Measurements from ENCODE around the gene FBN3.

FBN3 gene

DNA sequence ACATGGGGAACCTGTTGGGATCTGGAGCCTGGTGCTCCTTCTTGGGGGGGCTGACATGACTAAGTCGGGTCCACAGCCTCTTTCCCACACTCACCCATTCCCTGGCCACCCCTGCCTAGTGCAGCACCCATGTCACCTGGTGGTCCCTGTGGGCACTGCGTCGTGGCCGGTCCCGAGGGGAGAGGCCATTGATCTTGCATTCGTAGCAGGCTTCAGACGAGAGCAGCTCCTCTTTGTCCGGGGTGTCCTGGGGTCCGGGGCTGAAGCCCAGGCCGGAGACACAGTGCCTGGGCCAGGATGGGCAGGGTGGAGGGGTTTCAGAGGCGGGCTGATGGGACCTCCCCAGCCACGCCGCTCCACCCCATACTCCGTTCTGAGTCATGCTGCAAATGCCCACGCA is 77.5 kb downstream of the FBN3 start:
- no peak for TF ChIP-seq CTCF (conservative IDR thresholded peaks at IDR 0.05; ENCODE audit: low read length)
- H3K4me3 ChIP-seq (ENCODE audit: low read length) = no peak overlapping the region
- DNase-seq (ENCODE audit: low read depth) = no peak

GRCh38 chr19:8069096-8069973 is 80.1 kb downstream of the FBN3 start:
- DNase-seq (ENCODE audit: low read depth) = no peak
- TF ChIP-seq CTCF (conservative IDR thresholded peaks at IDR 0.05; ENCODE audit: low read length) = peak; percentile 45
- H3K4me3 ChIP-seq (ENCODE audit: low read length) = no peak overlapping the region

DNA sequence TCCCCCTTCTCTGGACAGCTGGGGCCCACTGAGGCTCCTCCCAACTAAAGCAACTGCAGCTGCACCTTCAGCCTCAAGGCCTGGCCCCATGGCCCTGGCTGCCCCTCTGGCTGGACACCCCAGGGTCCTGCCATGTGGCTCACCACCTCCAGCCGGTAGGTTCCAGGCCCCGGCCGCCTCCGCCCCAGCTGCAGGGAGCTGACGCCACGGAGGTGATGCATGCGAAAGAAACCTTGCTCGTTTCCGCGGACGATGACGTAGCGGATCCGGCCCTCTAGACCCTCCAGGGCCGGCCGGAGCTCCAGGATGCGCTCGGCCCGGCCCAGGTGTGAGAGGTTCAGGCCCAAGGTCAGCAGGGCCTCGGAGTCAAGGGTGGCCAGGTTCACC is 83.5 kb downstream of the FBN3 start:
- no peak for DNase-seq (ENCODE audit: low read depth)
- H3K4me3 ChIP-seq (ENCODE audit: low read length) = no peak overlapping the region
- TF ChIP-seq CTCF (conservative IDR thresholded peaks at IDR 0.05; ENCODE audit: low read length) = no peak

DNA sequence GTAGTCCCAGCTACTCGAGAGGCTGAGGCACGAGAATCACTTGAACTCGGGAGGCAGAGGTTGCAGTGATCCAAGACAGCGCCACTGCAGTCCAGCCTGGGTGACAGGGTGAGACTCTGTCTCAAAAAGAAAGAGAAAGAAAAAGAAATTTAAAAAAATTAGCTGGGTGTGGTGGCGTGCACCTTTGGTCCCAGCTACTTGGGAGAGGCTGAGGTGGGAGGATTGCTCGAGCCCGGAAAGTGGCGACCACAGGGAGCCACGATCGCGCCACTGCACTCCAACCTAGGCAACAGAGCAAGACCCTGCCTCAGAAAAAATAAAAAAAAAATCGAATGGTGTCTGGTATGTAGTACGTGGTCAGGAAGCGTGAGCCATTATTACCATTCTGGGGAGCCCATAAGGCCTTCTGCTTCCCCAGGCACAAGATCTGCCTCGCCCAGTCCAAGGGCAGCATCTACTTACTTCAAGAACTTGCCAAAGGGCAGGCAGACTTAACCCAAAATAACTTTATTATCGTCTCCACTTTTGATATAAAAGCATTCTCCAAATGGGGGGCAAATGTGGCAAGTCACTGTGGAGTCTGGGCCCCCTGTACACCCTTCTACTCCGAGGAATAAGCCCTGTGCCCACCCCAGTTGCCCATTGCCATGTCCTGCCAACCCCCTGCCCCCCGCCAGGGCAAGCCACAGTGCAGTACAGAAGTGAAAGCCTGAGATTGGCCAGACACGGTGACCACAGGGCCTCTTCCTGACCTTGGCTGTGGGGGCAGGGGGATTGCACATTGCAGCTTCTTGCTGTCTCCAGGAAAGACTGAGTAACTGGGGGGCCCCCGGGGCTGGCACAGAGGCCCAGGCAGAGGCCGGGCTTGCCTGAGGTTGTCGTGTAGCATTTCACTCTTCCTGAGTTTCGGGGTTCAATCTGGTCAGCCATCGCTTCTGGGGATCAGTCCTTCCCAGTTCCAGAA is 84.2 kb downstream of the FBN3 start:
- DNase-seq (ENCODE audit: low read depth) = no peak
- TF ChIP-seq CTCF (conservative IDR thresholded peaks at IDR 0.05; ENCODE audit: low read length) = no peak
- H3K4me3 ChIP-seq (ENCODE audit: low read length) = no peak overlapping the region

GRCh38 chr19:8057545-8058270 is 91.7 kb downstream of the FBN3 start:
- no peak for TF ChIP-seq CTCF (conservative IDR thresholded peaks at IDR 0.05; ENCODE audit: low read length)
- no peak overlapping the region for H3K4me3 ChIP-seq (ENCODE audit: low read length)
- DNase-seq (ENCODE audit: low read depth) = no peak

DNA sequence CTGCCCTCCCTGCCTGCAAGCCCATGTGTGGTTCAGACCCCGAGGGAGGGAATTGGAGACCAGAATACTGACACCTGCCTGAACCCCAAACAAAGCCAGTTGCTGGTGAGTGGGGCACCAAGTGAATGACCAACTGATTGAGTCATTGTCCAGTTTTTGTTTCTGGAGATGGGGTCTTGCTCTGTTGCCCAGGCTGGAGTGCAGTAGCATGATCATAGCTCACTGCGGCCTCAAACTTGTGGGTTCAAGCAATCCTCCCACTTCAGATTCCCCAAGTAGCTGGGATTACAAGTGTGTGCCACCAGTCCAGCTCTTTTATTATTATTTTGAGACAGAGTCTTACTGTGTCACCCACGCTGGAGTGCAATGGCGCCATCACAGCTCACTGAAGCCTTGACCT is 92.9 kb downstream of the FBN3 start:
- DNase-seq (ENCODE audit: low read depth) = no peak
- TF ChIP-seq CTCF (conservative IDR thresholded peaks at IDR 0.05; ENCODE audit: low read length) = no peak
- no peak overlapping the region for H3K4me3 ChIP-seq (ENCODE audit: low read length)

Data from AG10803 (cell line).